Effector memory CD8-positive, alpha-beta T cell (primary cell): ENCODE measurements around the gene HSF5.

Experiments
- ATAC-seq: fragments of 150-1000 bp; cut with Tn5 transposase; replicated peaks from 2 replicates; pipeline ENCODE4 v1.10.0; 2021; ENCODE audit warnings: mild to moderate bottlenecking, moderate library complexity
- DNase-seq, 3 experiments: peaks; one replicate each; pipeline ENCODE4 v3.0.0; 2021
- H3K27ac Mint-ChIP-seq, 2 donors: one replicate each; pipeline ENCODE4 v1.8.0; 2022; ENCODE audit warnings: mild to moderate bottlenecking in 2 of 2, mixed read lengths in 2 of 2, moderate library complexity in 2 of 2
- H3K27me3 Mint-ChIP-seq, 2 donors: one replicate each; pipeline ENCODE4 v1.8.0; 2022; ENCODE audit warnings: mixed read lengths in 2 of 2
- H3K36me3 Mint-ChIP-seq: one replicate; pipeline ENCODE4 v1.8.0; 2022; ENCODE audit warnings: mild to moderate bottlenecking, moderate library complexity, mixed read lengths; ENCODE audit not compliant: insufficient read depth
- H3K4me1 Mint-ChIP-seq, 2 donors: one replicate each; pipeline ENCODE4 v1.8.0; 2022; ENCODE audit warnings: low read depth in 2 of 2, mixed read lengths in 2 of 2
- H3K4me3 Mint-ChIP-seq, 2 donors: one replicate each; pipeline ENCODE4 v1.8.0; 2022; ENCODE audit warnings: mild to moderate bottlenecking in 2 of 2, mixed read lengths in 2 of 2, moderate library complexity in 2 of 2
- H3K9me3 Mint-ChIP-seq, 2 donors: one replicate each; pipeline ENCODE4 v1.8.0; 2022; ENCODE audit warnings: mixed read lengths in 2 of 2

HSF5 gene

GRCh38 chr17:58380207-58381123, 107.7 kb downstream of the HSF5 start:
- Mint-ChIP-seq H3K27me3 (no peaks in the 10 kb centered on the region), H3K4me1 (peaks cover 25 to 36% of the 10 kb centered on the region in 2 donors), H3K36me3 (peaks cover 3% of the 10 kb centered on the region), H3K9me3 (no peaks in the 10 kb centered on the region), H3K27ac (peak overlapping the region in 1 of 2 donors; percentile 89), H3K4me3 (peak overlapping the region in 1 of 2 donors; percentile 7)
- ATAC-seq (peak; percentile 58), DNase-seq (no peak)

- peaks cover 25 to 36% of the 10 kb centered on the region in 2 donors for H3K4me1 Mint-ChIP-seq
- H3K9me3 Mint-ChIP-seq = no peaks in the 10 kb centered on the region
- peak overlapping the region in 1 of 2 donors; percentile 89 for H3K27ac Mint-ChIP-seq
- H3K4me3 Mint-ChIP-seq = peak overlapping the region in 1 of 2 donors; percentile 1
- ATAC-seq (no peak), DNase-seq (no peak)
- H3K36me3 Mint-ChIP-seq = peaks cover 3% of the 10 kb centered on the region
- no peaks in the 10 kb centered on the region for H3K27me3 Mint-ChIP-seq
Measured at GRCh38 chr17:58379511-58379824, 108.7 kb downstream of the HSF5 start.

- ATAC-seq (no peak), DNase-seq (no peak)
- peak overlapping the region in 1 of 2 donors; percentile 89 for H3K27ac Mint-ChIP-seq
- H3K4me1 Mint-ChIP-seq = peaks cover 25 to 36% of the 10 kb centered on the region in 2 donors
- H3K9me3 Mint-ChIP-seq = no peaks in the 10 kb centered on the region
- no peaks in the 10 kb centered on the region for H3K27me3 Mint-ChIP-seq
- peaks cover 3% of the 10 kb centered on the region for H3K36me3 Mint-ChIP-seq
- H3K4me3 Mint-ChIP-seq = peak overlapping the region in 1 of 2 donors; percentile 1
Measured at GRCh38 chr17:58378733-58379510, 109.3 kb downstream of the HSF5 start.

GRCh38 chr17:58377661-58378060, 110.5 kb downstream of the HSF5 start:
- no peak for ATAC-seq

DNA sequence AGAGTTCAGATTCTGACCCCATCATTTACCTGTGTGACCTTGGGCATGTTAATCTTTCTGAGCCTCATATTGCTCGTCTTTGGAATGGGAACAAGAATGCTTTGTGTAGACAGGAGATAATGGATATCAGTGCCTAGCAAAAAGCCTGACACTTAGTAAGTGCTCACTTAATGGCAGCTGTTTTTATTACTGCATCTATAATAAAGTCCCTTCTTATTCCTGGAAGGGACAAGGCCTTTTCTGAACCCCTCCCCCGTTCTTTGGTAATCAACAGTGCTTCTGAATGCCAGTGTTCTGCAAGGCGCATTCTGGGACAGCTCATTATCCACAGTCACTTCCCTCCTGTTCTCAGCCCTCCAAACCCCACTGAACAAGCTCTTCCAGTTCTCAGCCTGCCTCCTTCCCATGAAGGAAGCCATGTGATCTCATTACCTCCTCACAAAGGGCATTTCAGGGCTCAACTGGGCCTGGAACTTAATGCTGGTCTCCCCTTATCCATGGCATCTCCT, 111.1 kb downstream of the HSF5 start:
- Mint-ChIP-seq H3K36me3 (peaks cover 3% of the 10 kb centered on the region), H3K27ac (no peak overlapping the region), H3K27me3 (no peaks in the 10 kb centered on the region), H3K4me3 (no peak overlapping the region), H3K4me1 (peaks cover 22 to 37% of the 10 kb centered on the region in 2 donors), H3K9me3 (no peaks in the 10 kb centered on the region)
- DNase-seq (no peak), ATAC-seq (no peak)

More at GRCh38 chr17:58377661-58378060, 110.5 kb downstream of the HSF5 start:
- H3K9me3 Mint-ChIP-seq = no peaks in the 10 kb centered on the region
- H3K27ac Mint-ChIP-seq = no peak overlapping the region
- DNase-seq = no peak
- no peaks in the 10 kb centered on the region for H3K27me3 Mint-ChIP-seq
- H3K36me3 Mint-ChIP-seq = peaks cover 3% of the 10 kb centered on the region
- no peak overlapping the region for H3K4me3 Mint-ChIP-seq
- H3K4me1 Mint-ChIP-seq = peaks cover 24 to 37% of the 10 kb centered on the region in 2 donors

DNA sequence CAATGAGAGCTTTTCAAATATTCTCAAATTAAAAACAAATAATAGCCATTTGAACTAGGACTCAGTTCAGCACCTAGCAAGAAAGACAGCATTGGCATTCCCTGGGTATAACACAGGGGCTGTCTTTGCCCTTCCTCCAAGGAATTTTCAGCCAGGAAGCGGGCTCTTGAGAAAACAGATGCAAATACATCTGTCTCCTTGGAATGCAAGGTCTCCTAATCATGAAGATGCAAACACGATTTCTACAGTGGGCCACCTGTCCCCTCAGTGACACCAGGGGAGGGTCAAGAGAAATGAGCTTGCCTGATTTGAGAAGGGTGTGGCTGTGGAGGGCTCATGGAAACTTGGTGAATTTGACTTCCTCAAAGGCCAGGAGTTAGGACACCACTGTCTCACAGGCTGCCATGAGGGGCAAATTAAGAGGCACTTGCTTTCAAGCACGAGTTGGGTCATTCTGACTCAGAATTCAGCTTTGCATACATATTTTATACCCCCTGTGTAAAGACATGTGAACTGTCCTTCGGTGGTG, 111.7 kb downstream of the HSF5 start:
- peaks cover 19 to 37% of the 10 kb centered on the region in 2 donors for H3K4me1 Mint-ChIP-seq
- no peak overlapping the region for H3K27ac Mint-ChIP-seq
- no peak for DNase-seq
- H3K36me3 Mint-ChIP-seq = peaks cover 3% of the 10 kb centered on the region
- no peak overlapping the region for H3K4me3 Mint-ChIP-seq
- no peak for ATAC-seq
- no peaks in the 10 kb centered on the region for H3K27me3 Mint-ChIP-seq
- no peaks in the 10 kb centered on the region for H3K9me3 Mint-ChIP-seq

GRCh38 chr17:58375811-58376210, 112.4 kb downstream of the HSF5 start:
- Mint-ChIP-seq H3K4me1 (peaks cover 20 to 38% of the 10 kb centered on the region in 2 donors), H3K27me3 (no peaks in the 10 kb centered on the region), H3K36me3 (peaks cover 3% of the 10 kb centered on the region), H3K4me3 (no peak overlapping the region), H3K27ac (peak overlapping the region in 1 of 2 donors; percentile 25), H3K9me3 (no peaks in the 10 kb centered on the region)
- no peak for ATAC-seq
- DNase-seq = no peak

DNA sequence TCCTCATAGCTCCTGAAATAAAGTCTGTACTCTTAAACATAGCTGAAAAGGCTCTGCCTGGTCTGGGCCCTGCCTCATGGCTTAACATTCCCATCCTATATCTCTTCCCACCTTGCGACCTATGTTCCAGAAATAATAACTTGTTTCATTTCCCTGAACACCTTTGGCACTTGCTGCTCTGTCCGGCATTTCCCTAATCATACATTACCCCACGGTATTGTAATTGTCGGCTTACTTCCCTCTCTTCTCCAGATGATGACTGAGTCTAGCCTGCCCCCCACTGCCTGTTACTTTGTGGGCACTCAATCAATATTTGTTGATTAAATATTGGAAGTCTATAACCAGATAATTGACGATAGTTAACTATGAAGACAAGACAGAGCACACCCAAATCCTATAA, 113.0 kb downstream of the HSF5 start:
- ATAC-seq = no peak
- Mint-ChIP-seq H3K4me3 (no peak overlapping the region), H3K4me1 (peaks cover 24 to 42% of the 10 kb centered on the region in 2 donors), H3K27me3 (no peaks in the 10 kb centered on the region), H3K36me3 (peaks cover 3% of the 10 kb centered on the region), H3K9me3 (no peaks in the 10 kb centered on the region), H3K27ac (peak overlapping the region in 1 of 2 donors; percentile 25)
- no peak for DNase-seq

DNA sequence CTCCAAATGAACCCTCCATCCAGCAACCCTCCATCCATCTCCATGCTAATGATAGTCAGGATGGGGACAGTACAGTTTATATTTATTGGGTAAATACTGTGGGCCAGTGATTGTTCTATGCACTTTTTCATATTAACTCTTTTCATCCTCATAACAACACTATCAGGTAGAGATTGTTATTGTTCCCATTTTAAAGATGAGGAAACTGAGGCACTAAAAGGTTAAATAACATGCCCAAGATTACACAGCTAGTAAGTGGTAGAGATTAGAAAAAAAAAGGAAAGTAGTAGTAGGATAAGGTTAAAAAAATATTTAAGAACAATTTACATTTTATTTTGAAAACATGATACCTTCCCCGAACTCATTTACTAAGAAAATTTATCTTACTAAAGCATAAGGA, 114.3 kb downstream of the HSF5 start:
- DNase-seq (no peak), ATAC-seq (no peak)
- H3K36me3 Mint-ChIP-seq = peaks cover 3% of the 10 kb centered on the region
- no peak overlapping the region for H3K4me3 Mint-ChIP-seq
- H3K27ac Mint-ChIP-seq = no peak overlapping the region
- no peaks in the 10 kb centered on the region for H3K9me3 Mint-ChIP-seq
- H3K27me3 Mint-ChIP-seq = no peaks in the 10 kb centered on the region
- peaks cover 24 to 41% of the 10 kb centered on the region in 2 donors for H3K4me1 Mint-ChIP-seq

- DNase-seq (no peak), ATAC-seq (no peak)
- H3K36me3 Mint-ChIP-seq = no peaks in the 10 kb centered on the region
- H3K4me1 Mint-ChIP-seq = peaks cover 23 to 44% of the 10 kb centered on the region in 2 donors
- no peaks in the 10 kb centered on the region for H3K9me3 Mint-ChIP-seq
- no peak overlapping the region for H3K4me3 Mint-ChIP-seq
- no peaks in the 10 kb centered on the region for H3K27me3 Mint-ChIP-seq
- peak overlapping the region in 1 of 2 donors; percentile 83 for H3K27ac Mint-ChIP-seq
Measured at GRCh38 chr17:58373003-58373402, 115.2 kb downstream of the HSF5 start.

DNA sequence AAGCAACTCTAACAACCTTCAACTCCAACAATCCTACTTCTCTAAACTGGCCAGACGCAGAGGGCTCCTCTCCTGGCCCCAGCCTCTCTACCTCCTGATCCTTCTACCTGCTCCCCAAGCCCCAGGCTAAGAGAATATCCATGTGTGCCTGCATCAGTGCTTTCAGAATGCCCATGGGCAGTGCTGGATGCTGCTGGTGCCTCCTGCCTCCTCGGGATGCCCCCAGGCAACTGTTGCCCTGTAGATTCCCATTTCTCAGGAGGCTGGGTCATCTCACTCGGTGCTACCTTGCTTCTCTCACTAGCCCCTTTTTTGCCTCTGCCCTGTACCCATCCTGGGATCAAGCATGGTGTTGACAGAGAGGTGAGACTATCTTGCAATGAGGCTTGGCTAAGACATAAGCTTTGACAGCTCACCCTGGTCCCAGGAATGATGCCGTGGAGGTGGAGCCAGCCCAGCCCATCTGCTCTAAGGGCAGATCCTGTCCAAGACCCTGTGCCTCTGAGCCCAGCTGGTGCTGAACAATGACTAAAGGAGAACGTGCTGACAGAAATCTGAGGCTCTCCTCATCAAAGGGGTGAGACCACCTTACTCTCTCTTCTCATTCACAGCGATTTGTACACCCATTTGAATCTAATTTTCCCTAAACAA, 116.8 kb downstream of the HSF5 start:
- Mint-ChIP-seq H3K36me3 (no peaks in the 10 kb centered on the region), H3K27me3 (no peaks in the 10 kb centered on the region), H3K27ac (peak overlapping the region in 1 of 2 donors; percentile 56), H3K9me3 (no peaks in the 10 kb centered on the region), H3K4me3 (peak overlapping the region; percentile 59 to 78), H3K4me1 (peaks cover 23 to 38% of the 10 kb centered on the region in 2 donors)
- ATAC-seq (no peak), DNase-seq (no peak)

DNA sequence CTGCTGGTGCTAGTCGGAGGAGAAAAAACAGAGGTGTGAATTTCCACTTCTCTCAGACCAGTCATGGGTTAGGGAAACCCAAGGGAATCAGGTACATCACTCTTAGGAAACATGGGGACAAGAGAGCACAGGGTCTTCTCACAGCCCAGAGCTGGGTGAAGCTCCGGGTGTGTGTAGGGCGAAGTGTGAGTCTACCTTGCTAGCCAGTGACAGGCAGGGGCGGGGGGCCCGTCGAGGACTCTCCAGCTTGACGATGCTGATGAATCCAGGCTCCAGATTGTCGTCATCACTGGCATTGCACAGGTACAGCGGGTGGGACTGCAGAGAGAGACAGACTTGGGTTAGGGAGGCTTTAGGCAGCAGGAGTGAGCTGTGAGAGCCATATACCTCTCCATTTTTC, 117.5 kb downstream of the HSF5 start:
- no peaks in the 10 kb centered on the region for H3K9me3 Mint-ChIP-seq
- H3K27ac Mint-ChIP-seq = peak overlapping the region; percentile 71 to 92
- ATAC-seq (no peak), DNase-seq (no peak)
- no peaks in the 10 kb centered on the region for H3K27me3 Mint-ChIP-seq
- H3K36me3 Mint-ChIP-seq = peaks cover under 1% of the 10 kb centered on the region
- H3K4me1 Mint-ChIP-seq = peaks cover 23 to 38% of the 10 kb centered on the region in 2 donors
- H3K4me3 Mint-ChIP-seq = peak overlapping the region; percentile 73 to 78

DNA sequence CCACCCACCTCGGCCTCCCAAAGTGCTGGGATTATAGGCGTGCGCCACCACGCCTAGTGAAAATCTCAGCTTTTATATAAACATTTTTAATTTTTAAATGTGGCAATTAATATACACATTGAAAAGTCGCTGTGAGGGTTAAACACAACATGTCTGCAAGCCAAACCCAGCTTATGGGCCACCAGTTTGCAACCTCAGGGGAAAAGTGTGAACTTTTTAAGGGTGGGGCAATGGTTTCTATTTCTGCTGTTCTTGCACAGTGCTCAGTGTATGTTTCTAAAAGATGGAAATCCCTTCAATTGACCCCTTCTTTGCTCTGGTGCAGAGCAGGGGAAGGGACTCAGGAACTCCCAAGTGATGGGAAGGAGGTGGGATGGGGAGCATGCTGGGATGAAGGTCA, 117.9 kb downstream of the HSF5 start:
- DNase-seq (no peak), ATAC-seq (peak; percentile 63)
- peaks cover 23 to 42% of the 10 kb centered on the region in 2 donors for H3K4me1 Mint-ChIP-seq
- peak overlapping the region; percentile 71 to 92 for H3K27ac Mint-ChIP-seq
- peak overlapping the region; percentile 73 to 78 for H3K4me3 Mint-ChIP-seq
- H3K36me3 Mint-ChIP-seq = peaks cover 4% of the 10 kb centered on the region
- H3K27me3 Mint-ChIP-seq = no peaks in the 10 kb centered on the region
- no peaks in the 10 kb centered on the region for H3K9me3 Mint-ChIP-seq
